ENCODE results near the gene UGT2A3. TPM values are rescaled to one million over a fixed set of nuclear protein-coding genes. Genes with fewer than 3 reads are reported as not detected.
"Not testable (repeated sequence)": the region's sequence is repeated elsewhere in the genome, so short reads cannot be mapped to it uniquely, and the experiment has no call there.

The UGT2A3 gene
- polyA plus RNA-seq (ENCODE audit: insufficient read length), result not detected

DNA sequence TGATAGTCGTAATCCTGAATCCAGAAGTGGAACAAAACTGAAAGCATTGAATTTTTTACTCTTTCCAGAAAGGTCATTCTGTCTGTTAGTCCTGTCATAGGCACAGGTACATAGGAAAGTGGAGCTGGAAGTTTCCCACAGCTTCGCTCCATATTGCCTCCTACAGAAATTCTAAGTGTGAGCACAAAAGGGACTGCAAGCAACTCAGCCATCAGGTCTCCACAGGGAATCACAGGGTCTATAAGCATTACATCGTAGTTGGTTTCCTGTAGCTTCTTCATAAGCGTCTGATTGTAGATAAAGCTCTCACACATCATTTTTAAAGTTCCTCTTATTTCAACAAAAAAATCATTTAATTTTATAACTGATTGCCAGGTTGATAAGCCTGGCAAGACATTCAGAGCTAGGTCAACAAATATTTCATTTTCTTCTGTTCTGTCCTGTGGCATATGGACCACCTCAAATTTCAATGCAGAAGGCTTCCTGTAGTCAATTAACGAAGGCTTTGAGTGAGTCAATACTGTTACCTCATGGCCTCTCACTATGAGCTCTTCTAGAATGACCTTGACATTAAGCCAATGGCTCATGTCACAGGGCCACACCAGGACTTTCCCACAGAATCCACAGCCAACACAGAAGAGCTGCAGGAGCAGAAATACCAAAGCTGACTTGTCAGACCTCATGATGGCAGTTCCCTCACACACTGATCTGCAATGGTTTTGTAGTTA is at the start of gene UGT2A3:
Gene UGT2A3, minus strand, starts transcription at position 727 of the 728 bp plus-strand sequence. Its CDS starts 44 bp downstream, at position 683.
- DNase-seq, result no peak

DNA sequence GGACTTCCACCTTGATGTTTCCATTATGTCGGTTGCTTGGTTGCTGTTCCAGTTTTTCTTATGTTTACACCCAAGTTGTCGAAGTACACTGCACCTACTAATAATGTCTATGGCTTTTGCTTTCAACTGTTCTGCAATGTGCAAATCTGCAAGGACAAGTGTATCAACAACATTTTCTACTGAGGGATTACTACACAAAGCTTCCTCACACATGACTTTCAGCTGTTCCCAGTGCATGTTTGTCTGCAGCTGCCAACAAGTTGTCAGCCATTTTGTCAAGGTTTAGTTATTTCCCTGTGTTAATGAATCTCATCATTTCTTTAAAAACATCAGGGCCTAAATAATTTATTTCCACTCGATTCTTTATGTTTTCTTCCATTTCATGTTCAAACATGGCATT is 45.4 kb upstream of the UGT2A3 start:
- DNase-seq, result no peak

DNA sequence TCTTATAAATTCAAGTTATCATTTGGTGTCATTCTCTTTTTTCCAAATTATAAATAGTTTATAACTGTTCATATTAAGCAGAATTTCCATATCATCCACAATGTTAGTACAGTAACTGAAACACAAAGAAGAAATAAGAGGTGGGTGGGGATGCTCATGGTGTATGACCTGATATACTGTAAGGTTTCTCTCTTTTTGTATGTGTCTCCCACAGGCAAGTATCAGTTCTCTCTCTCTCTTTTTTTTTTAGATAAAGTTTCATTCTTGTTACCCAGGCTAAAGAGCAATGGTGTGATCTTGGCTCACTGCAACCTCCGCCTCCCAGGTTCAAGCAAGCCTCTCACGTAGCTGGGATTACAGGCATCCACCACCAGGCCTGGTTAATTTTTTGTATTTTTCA is 43.7 kb upstream of the UGT2A3 start:
- DNase-seq, result no peak

DNA sequence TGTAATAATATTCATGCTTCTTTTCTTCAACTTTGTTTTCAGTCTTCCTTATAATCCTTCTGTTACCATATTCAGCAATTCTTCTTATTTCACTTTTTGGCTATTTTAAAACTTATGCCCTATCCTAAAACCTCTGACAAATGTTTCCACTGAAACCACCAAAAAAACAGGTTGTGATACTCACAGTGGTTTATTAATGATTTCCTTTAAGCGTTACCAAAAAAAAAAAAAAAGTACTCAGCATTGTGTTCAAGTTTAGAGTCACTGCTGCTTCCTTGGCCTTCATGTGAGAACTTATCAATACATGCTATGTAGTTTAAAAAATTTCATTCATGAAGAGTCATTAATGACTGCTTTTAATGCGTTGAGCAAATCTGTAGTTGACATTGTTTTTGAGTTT is 35.4 kb upstream of the UGT2A3 start:
- DNase-seq, result no peak

DNA sequence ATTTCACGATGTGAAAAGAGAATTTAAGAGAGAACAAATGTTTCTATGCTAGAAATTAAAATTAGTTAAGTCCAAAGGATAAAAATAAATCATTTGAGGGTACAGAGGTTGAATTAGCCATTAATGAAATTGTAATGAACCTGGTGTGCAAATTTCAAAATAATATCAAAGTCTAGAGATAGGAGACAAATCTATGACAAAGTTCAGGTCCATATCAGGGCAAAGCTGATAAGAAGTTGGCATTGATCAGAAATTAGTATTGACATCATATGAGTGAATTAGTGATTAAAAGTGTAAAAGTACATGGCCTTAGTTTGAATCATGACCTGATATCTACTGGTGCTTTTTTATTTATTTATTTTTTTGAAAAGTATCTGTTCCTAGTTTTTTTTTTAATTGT is 33.8 kb upstream of the UGT2A3 start:
- no peak for DNase-seq

DNA sequence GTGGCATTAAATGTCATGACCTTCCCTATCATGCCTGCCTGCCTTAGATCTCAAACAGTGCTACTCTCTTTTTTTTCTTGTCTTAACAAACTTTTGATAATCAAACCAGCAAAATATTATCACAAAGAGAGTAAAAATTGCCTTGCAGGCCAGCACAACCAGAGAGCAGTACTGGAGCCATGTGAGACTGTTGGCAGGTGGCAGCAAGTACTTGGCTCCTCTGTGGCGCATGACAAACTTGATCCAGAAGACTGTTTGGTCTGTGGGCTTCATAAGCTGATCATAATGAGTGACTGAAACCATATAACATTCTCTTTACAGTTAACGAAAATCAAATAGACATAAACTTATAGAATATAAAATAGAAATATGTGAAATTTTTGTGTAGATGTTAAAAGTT is 33.3 kb upstream of the UGT2A3 start:
- no peak for DNase-seq

DNA sequence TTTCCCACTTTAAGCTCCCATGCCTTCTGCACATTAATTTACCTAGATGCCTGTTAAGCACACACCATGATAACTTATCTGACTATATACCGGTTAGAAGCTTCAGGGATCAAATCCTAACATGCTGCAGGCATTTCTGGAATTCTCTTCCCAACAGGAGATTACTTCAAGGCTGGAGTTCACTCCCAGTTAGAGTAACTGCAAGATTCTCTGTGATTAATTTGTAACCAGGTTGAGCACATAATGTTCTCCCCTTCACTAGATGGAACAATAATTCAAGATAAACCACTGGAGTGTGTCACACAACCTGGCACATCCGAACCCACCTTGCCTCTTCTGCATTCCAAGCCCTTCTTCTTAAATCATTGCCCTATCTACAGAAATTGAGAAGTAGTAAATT is 11.8 kb upstream of the UGT2A3 start:
- no peak for DNase-seq

DNA sequence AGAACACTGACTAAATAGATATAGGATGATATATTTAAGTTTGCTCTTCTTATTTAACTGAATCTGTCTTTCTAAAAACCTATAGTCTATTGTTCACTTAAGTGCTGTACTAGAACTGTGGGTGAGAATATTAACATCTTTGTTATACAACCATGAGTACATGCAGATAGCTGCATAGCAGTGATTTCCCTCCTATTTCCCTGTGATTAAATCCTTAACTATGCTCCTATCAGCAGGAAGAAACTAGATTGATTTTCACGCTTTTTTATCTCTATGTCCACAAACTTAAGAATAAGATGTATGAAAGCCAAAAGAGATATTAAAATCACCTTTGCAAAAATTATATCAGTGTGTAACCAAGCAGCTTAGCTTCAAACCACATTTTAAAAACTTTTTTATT is 11.3 kb upstream of the UGT2A3 start:
- DNase-seq, result no peak

DNA sequence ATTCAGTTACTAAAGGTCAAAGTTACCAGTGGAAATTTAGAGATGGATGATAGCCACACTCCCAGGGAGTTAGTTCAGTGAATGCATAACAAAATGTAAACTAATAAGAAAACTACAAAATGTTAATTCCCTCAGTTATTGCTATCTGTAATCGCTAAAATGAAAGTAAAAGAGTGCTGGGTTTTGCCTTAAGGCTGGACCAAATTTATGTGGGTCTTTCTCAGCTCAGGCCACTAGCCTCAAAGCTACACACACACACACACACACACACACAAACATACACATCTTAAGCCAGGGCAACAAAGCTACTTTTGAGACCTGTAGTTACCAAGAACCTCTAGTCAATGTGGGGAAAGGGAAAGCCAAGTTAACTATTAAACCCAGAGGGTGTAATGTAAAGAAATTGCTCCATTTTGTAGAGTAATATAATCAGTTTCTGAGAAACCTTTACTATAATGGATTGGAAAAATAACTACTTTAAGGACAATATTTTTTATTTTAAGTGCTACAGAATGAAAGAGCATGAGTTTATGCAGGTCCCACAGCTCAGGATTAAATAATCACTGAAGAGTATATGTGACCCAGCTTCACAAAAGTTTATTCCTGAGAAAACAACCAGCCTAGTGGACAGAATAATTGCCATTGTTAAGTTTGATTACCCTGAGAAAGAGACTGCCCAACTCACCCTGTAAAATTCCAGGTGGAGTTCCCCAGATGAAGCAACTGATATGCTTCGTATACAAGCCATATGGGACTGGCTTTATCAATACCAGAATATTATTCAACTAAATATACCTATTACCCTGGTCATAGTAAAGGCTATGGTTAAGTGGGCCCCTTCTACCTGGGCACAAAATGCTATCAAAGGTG is 8.9 kb upstream of the UGT2A3 start:
- no peak for DNase-seq

DNA sequence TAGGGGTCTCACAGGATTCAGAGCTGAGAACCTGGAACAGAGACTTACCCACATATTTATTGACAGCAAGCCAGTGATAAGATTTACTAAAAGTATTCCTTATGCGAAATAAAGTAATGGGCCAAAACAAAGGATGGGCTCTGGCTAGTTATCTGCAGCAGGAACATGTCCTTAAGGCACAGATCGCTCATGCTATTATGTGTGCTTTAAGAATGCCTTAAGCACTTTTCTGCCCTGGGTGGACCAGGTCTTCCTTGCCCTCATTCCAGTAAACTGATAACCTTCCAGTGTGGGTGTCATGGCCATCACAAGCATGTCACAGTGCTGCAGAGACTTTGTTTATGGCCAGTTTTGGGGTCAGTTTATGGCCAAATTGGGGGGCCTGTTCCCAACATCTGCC is 7.5 kb upstream of the UGT2A3 start:
- DNase-seq, result not testable (repeated sequence)

DNA sequence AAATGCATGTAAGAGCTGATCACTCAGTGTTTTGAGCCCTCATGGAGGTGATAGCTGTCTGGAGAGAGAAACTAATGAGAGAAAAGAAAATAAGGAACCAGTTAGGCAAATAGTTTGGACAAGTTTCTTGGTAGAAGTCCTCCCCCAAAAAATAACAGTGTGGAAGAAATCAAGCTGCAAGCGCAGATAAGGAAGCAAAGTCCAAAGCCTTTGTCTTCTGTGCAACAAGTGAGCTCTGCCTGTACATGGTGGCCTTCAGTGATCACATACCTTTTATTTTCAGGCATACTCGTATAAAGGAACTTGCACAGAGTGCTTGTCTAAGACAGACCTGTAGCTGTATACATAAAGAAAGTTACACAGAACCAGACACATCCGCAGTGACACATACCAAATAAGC is 2.5 kb upstream of the UGT2A3 start:
- no peak for DNase-seq

DNA sequence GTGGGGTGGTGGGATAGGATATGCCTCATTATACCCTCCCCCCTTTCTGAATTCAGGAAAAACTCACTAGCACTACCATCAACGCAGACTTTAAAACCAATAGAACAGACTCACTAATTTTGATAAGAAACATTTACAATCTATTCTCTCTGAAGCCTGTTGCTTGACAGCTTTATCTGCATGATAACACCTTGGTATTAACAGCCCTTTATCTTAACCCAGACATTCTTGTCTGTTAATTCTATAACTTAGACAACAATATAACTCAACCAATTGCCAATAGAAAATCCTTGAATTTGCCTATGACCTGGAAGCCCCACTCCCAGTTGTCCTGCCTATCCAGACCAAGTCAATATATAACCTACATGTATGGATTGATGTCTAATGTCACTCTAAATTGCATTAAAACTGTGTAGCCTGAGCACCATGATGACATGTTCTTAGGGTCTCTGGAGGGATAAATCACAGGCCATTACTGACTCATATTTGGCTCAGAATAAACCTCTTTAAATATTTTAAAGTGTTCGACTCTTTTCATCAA is 1.5 kb upstream of the UGT2A3 start:
- no peak for DNase-seq

DNA sequence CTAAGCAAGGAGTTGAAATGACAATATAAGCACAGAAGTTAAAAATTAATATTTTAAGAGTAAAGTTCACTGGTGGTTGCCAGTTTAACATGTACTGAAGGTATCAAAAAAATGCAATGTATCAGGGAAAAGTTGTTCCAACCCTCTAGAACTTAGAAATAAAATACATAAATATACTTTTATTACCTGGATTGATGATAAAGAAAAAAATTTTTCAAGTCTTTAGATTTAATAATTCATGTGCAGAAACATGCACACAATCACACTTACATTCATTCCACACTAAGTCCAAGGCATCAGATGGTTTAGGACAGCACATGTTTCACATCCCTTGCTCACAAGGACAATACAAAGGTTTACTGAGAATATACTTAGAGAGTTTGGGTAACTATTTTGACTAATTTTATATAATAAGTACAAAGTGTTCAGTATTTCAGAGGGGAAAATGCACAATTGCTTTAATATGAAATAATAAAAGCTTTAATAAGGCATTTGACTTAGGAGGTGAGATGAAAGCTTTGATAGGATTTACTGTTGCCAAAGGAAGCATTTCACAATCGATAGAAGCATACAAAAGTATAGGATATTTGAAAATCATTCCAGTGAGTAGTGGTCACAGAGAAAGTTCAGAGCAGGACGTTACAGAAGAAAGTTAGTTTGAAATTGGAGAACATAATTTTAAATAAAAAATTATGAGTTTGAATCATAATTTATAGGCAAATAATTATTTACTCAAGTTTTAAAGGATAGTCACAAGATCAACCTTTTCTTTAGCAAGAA is 392 bp upstream of the UGT2A3 start:
- DNase-seq, result no peak

DNA sequence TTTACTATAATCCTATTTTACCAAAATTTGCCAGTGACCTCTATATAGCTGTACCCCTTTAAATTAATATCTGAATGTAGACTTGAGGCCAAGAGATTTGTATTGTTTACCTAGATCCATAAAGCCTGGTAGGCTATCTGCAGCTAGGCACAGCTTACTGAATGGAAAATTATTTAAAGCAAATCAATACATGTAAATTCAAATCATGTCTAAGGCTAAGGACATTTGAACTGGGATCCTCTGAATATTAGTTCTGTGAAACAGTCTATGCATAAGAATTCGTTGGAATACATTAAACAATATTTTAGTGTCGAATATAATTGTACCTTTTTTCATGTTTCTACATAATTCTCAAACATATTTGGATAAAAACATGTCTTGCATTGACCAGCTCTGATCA is 1.6 kb downstream of the UGT2A3 start:
- no peak for DNase-seq

DNA sequence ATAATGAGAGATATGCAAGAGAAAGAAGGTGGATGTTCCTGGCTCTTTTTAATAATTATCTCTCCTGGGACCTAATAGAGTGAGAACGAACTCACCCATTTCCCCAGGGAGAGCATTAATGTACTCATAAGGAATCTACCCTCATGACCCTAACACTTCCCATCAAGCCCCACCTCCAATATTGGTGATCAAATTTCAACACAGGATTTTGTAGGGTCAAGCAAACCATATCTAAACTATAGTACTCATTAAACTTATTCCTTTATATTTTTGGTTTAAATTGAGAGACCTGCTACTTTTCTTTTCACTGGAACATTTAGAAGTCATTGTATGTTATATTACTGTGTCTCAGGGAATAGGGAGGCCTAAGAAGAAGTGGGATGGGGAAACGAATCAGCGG is 2.6 kb downstream of the UGT2A3 start:
- no peak for DNase-seq

DNA sequence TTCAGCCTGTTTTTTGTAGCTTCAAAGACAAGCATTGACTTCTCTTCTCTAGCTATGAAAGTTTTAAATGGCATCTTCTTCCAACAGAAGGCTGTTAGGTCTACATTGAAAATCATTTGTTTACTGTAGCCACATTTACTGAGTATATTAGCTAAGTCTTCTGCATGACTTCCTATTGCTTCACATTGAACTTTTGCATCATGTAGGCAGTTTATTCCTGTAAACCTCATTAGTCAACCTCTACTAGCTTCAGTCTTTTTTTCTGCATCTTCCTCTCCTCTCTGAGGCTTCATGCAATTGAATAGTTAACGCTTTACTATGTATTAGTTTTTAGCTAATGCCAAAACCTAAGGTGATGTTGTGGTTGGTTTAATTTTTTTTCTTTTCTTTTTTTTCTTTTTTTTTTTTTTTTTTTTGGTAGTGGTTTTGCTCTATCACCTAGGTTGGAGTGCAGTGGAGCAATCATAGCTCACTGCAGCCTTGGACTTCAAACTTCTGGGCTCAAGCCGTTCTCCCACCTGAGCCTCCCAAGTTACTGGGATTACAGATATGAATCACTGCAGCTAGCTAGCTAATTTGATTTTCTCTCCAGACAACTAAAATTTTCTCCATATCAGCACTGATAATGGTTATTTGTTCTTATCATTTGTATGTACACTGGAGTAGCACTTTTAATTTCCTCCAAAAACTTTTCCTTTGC is 3.4 kb downstream of the UGT2A3 start:
- no peak for DNase-seq

DNA sequence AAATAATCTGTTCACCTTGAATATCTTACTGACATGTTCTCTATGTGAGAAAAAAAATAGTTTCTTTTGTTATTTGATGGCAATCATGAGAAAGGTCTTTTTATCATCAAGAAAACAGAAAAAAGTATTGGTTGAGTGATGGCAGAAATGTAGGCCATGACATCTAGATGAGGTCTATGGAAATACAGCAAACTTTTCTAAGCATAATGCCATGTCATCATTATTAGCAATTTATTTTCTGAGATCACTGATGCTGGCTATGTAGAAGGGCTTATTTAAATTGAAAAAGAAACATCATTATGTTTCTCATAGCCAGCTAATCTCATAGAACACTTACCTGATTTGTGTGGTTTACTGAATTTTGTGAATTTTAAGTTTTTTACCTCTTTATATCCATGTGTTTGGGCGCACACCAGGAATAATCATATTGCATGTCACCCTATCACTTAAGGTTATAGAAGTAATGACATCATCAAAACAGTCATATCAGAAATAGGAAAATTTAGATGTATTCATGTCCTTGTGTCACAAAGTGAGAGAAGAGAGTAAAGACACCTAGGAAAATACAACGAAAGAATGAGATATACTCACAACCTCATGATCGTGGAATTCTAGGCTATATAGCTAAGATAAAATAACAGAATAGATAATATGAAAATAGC is 22.4 kb downstream of the UGT2A3 start:
- DNase-seq, result no peak

DNA sequence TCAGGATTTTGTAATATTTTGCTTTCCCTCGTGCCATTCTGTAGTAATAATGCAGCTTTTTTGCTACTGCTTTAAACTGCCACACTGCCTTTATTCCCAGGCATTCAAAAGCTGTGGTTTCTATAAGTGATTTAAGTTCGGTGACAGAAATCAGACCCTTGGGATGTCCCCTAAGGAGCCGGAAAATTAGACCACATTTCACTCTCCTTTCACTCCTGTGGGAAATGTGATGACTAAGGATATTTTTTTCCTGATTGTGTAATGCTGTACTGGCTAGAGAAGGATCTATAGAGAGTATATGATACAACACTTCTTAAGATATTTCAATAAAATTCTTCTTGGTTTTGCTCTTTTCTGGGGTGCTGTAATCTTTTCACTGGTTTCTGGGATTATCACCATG is 24.4 kb downstream of the UGT2A3 start:
- DNase-seq, result no peak

DNA sequence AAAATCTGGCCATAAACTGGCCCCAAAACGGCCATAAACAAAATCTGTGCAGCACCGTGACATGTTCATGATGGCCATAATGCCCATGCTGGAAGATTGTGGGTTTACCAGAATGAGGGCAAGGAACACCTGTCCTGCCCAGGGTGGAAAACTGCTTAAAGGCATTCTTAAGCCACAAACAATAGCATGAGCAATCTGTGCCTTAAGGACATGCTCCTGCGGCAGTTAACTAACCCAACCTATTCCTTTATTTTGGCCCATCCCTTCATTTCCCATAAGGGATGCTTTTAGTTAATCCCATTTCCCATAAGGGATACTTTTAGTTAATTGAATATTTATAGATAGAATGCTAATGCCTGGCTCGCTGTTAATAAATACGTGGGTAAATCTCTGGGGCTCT is 29.4 kb downstream of the UGT2A3 start:
- not testable (repeated sequence) for DNase-seq

DNA sequence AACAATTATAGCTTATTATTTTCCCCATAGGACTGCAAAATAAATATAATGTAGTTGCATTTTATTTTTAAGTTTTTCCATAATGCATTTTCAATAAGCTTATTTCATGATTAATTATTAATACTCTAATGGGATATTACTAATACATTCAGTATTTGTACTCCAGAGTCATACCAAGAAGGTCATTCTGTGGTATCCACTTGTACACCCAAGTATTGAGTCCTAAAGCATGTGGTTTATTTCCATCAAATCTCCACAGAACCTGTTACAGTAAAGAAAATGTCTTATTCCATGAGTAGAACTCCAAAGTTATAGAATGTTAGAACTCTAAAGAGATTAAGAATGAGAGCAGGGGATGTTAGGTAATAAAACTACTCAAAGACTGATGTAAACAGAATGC is 30.6 kb downstream of the UGT2A3 start:
- no peak for DNase-seq

DNA sequence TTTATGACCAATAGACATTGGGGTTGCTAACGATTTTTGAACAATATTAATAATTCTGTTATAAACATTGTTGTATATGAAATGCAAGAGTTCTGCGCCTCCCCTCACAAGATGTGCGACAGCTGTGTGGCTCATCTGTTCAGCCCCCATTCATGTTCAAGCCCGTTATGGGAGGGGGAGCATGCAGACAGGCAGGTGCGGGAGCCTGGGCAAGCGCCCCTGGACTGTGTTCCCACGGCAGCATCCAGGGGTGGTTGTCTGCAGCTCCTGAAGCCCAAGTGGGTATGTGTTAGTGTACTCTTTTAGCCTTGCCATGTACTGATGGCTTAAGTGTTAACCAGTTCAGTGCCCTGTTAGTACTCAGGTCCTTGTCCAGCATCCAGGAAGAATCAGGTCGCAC is 34.6 kb downstream of the UGT2A3 start:
- DNase-seq, result no peak

DNA sequence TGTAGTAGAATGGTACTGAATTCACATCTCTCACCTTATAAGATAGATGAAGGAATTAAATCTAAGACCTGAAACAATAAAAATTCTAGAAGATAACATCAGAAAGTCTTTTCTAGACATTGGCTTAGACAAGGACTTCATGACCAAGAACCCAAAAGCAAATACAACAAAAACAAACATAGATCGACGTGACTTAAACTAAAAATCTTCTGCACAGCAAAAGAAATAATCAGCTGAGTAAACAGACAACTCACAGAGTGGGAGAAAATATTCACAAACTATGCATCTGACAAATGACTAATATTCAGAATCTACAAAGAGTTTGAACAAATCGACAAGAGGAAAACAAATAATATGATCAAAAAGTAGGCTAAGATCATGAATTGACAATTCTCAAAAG is 38.8 kb downstream of the UGT2A3 start:
- no peak for DNase-seq

Measured in hindlimb muscle (tissue), 1 donor.